GDM1 (cell line): ENCODE results near the gene EIF4EBP2.

Source experiments
- DNase-seq: peaks from one replicate; lab custom pipeline; 2025; lab: John Stamatoyannopoulos, UW

Gene EIF4EBP2

DNA sequence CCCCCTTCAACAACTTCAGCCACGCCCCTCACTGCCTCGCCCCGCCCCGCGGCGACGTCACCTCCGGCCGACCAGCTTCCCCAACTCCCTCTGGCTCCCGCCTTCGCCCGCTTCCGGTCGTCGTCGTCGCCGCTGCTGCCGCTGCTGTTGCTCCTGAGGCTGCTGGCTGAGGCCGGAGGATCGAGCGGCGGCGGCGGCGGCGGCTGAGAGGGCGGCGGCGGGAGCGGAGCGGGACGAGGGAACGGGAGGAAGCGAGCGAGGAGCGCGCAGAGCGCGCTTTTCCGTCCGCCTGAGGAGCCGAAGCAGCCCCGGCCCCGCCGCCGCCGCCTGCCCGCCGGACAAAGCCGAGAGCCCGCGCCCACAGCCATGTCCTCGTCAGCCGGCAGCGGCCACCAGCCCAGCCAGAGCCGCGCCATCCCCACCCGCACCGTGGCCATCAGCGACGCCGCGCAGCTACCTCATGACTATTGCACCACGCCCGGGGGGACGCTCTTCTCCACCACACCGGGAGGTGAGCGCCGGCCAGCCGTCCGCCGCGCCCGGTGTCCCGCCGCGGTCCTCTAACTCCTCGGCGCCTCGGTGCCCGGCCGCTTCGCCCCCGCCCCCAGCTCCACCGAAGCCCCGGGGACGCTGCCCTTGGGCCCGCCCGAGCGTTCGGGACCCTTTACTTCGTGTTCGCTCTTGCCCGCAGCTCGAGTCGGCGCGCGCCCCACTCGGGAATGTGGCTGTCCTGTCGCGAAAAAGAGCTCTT is at the start of gene EIF4EBP2:
Gene EIF4EBP2 (plus strand): TSS at position 110 of the 751 bp plus-strand sequence. CDS start 257 bp downstream, at position 367.
- peak; percentile 94 for DNase-seq

DNA sequence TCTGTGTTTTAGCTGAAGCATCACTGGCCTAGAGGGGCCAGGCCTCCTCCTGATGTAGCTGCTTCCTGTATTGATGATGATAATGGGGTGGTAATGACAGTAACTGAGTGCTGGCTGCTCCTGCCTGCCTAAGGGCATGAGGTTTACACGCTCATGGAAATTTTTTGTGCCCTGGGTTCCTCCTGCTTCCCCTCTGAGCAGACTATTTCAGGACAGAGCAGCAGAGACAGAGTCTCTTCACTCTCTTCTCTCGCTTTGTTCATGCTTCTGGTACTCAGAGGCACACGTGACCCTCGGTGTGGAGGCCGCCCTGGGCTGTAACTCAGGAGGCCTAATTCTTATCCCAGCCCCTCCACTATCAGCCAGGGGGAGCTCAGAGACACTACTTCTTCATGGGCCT is 49.4 kb upstream of the EIF4EBP2 start:
- no peak for DNase-seq

- no peak for DNase-seq
These were observed 48.6 kb upstream of the EIF4EBP2 start for GRCh38 chr10:70355051-70356021.

DNA sequence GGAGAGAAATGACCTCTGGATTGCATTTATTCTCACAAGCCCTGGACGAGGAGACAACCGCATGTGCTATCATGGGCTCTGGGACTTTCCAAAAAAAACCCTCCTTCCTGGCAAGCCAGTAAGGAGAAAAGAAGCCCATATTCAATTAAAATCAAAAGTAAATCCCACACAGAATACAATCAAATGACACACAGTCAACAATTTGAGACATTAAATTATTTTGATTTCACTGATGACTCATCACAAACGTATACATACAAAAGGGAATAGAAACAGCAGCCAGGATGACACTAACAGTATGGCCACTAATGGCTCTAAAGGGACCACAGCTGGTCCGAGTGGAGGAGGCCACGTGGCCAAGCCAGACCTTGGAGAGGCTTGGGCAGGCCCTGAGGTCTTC is 46.4 kb upstream of the EIF4EBP2 start:
- DNase-seq, result no peak

DNA sequence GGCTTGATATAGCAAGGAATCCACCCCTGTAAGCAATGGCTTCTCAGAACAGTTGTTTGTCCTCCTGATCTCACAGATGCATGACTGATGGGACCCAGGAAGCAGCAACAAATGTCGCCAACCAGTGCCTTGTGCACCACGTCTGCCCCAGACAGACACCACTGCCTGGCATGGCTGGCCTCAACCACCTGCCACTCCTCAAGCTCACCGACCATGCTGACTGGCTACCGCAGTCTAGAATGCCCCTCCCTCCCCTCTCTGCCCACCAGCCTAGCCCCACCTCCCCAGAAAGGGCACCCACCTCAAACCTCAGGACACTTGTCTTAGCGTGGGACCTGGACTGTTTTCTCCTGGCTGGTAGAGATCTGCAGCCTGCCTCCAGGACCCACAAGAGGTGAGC is 45.5 kb upstream of the EIF4EBP2 start:
- DNase-seq, result no peak

- no peak for DNase-seq
These were observed 44.9 kb upstream of the EIF4EBP2 start for GRCh38 chr10:70359017-70359550.

DNA sequence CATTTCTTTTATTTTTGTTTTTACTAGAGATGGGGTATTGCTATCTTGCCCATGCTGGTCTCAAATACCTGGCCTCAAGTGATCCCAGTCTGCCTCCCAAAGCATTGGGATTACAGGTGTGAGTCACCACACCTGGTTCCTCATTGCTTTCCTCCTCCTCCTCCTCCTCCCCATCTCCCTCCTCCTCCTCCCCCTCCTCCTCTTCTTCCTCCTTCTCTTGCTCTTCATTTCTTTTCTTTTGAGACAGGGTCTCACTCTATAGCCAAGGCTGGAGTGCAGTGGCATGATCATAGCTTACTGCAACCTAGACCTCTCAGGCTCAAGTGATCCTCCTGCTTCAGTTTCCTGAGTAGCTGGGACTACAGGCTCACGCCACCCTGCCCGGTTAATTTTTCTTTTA is 43.7 kb upstream of the EIF4EBP2 start:
- DNase-seq, result no peak

DNA sequence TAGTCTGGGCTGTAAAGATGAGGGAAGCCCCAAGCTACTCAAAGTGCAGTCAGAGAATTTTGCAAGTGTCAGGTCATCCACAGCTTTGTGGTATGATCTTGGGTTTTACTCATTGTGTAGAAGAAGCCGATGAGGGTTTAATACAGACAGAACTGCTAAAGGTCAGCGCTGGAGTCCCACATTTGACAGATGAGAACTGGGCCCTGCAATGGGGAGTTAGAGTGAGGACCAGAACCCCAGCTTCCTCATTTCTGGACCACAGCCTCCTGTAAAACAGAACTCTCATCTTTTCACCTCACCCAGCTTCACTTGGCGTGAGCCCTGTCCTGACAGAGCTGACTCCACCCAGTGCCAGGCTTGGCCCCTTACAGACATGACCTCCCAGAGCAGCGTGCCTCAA is 41.6 kb upstream of the EIF4EBP2 start:
- DNase-seq, result no peak

GRCh38 chr10:70363292-70363691 is 40.7 kb upstream of the EIF4EBP2 start:
- DNase-seq, result no peak

- DNase-seq, result peak; percentile 55
These were observed 39.8 kb upstream of the EIF4EBP2 start for GRCh38 chr10:70363971-70364771.

DNA sequence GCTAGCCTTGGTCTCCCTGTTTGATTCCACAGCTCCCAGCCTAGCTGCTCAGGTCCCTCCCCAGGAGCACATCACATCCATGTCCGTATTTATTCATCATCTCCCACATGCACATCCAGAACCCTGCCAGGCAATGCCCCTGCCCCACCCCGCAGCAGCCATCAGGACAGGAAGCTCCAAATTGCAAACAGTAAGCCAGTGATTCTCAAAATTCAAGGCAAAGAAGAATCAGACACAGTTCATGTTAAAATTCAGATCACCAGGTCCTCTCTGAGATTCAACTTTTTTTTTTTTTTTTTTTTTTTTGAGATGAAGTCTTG is 39.2 kb upstream of the EIF4EBP2 start:
- DNase-seq, result no peak

GRCh38 chr10:70367195-70367796 is 36.6 kb upstream of the EIF4EBP2 start:
- no peak for DNase-seq

GRCh38 chr10:70368774-70369482 is 35.0 kb upstream of the EIF4EBP2 start:
- DNase-seq, result no peak

GRCh38 chr10:70369498-70370018 is 34.4 kb upstream of the EIF4EBP2 start:
- DNase-seq, result no peak

- no peak for DNase-seq
These were observed 33.2 kb upstream of the EIF4EBP2 start for GRCh38 chr10:70370766-70371165.

GRCh38 chr10:70371846-70372245 is 32.1 kb upstream of the EIF4EBP2 start:
- DNase-seq, result no peak

DNA sequence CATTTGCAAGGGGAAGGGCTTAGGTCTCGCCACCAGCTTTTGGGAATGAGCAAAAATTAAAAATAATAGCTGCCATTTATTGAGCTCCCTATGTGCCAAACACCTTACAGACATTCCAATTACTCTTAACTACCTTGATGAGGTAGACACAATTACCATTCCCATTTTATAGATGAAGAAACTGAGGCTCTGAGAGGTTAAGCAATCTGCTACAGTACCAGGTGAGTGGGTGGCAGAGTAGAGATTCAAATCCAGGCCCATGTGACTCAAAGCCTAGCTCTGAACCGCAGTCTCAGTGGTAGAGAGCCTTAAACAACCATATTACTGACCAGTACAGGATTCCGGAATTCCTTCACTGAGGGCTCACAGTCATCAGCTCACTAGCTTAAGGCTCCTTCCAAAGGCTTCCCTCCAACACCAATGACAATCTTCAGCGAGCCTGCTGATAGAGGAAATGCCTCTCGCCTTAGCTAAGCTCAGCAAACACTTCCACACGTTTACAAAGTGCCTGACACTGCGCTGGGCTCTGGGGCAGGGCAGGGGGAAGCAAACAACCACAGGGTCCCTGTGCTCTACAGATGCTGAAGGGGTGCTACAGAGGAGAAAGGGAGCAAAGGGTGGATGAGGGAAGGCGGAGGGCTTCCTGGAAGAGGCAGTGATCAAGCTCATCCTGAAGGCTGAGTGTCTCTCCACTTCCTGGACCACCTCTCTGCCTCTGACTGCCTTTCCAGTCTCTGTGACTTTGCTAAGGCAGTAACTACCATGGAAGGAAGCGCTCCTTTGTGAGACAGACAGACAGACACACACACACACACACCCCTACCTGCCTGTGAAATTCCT is 28.9 kb upstream of the EIF4EBP2 start:
- no peak for DNase-seq

DNA sequence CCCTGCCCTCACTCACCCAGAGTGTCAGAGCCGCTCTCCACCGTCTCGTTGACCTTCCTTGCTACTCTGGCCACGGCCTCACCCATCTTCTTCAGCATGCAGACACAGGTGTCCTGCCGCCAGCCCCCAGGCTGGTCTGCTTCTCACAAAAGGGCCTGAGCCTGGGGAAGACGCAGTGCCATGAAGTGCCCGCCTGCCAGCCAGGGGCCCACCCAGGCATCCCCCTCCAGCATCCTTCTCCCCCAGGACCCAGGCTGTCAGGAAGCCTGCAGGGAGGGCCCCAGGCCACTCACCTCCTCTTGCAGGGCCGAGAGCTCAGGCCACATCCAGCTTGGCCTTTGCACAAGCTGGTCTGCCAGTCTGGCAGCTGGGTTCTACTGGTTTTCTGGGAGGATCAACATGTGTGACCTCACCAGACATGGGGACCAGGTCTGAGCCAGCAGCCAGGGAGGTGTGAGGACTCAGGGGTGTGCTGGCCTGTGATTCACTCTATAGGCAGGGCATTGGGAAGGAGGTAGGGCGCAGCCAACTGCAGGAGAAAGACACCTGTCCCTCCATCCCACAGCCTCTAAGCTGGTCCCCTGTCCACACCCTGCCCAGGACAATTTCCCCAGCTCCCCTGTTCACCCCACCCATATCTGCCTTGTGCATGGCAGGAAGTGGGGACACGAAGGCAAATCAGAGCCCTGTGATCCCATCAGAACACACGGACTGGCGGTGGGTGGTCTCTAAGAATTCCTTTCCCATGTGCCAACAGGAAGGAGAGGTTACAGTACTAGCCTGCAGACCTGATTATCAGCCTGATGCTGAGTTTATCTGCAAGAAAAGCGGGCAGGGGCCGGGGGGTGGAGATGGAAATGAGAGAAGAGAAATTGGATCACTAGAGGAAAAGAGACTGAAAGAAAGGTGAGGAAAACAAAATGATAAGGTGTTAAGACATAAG is 27.2 kb upstream of the EIF4EBP2 start:
- DNase-seq, result no peak

DNA sequence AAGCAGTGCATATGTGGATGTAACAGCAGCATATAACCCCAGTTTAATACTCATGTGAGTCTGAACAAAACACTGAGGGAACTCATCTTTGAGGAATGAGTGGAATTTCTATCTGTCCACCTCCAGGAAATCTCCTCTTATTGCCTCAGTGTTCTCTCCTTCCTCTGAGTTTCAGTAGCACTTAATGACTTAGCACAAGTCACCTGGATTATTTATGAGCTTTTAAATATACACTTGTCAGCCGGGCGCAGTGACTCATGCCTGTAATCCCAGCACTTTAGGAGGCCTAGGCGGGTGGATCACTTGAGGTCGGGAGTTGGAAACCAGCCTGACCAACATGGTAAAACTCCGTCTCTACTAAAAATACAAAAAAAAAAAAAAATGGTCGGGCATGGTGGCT is 25.8 kb upstream of the EIF4EBP2 start:
- DNase-seq, result no peak
